HG03159 (cell line): Measurements from ENCODE around the gene PPP2R2C.
A peak's percentile ranks its signal among the peaks of the same experiment; 100 is the strongest.

Source experiments
- ATAC-seq: cut with Tn5 transposase; IDR thresholded peaks from one replicate; pipeline ENCODE4 v1.9.1; 2021; ENCODE audit warnings: mild to moderate bottlenecking, moderate library complexity; ENCODE audit not compliant: unreplicated experiment

Gene PPP2R2C

GRCh38 chr4:6292376-6293096 lies 179.9 kb downstream of the PPP2R2C start:
- ATAC-seq: no peak

GRCh38 chr4:6291784-6292297 lies 180.6 kb downstream of the PPP2R2C start:
- ATAC-seq: no peak

GRCh38 chr4:6290769-6291547 lies 181.5 kb downstream of the PPP2R2C start:
- no peak for ATAC-seq

- no peak for ATAC-seq
Observed at GRCh38 chr4:6290256-6290655, 182.2 kb downstream of the PPP2R2C start.

GRCh38 chr4:6288871-6289270 lies 183.5 kb downstream of the PPP2R2C start:
- no peak for ATAC-seq

GRCh38 chr4:6288342-6288741 lies 184.1 kb downstream of the PPP2R2C start:
- ATAC-seq: no peak

- no peak for ATAC-seq
Observed at GRCh38 chr4:6287017-6287788, 185.2 kb downstream of the PPP2R2C start.

- no peak for ATAC-seq
Observed at GRCh38 chr4:6283282-6283681, 189.1 kb downstream of the PPP2R2C start.

- ATAC-seq: no peak
Observed at GRCh38 chr4:6282314-6282771, 190.1 kb downstream of the PPP2R2C start.

GRCh38 chr4:6281436-6282313 lies 190.7 kb downstream of the PPP2R2C start:
- no peak for ATAC-seq

- no peak for ATAC-seq
Observed at GRCh38 chr4:6280365-6280996, 191.9 kb downstream of the PPP2R2C start.

GRCh38 chr4:6279582-6280289 lies 192.7 kb downstream of the PPP2R2C start:
- ATAC-seq: no peak

- peak; percentile 96 for ATAC-seq
Observed at GRCh38 chr4:6278801-6279197, 193.6 kb downstream of the PPP2R2C start.

GRCh38 chr4:6277935-6278800 lies 194.2 kb downstream of the PPP2R2C start:
- no peak for ATAC-seq

GRCh38 chr4:6277139-6277802 lies 195.1 kb downstream of the PPP2R2C start:
- ATAC-seq: no peak

GRCh38 chr4:6275898-6276806 lies 196.3 kb downstream of the PPP2R2C start:
- ATAC-seq: no peak

- no peak for ATAC-seq
Observed at GRCh38 chr4:6275351-6275750, 197.1 kb downstream of the PPP2R2C start.
